Ishikawa (cell line): ENCODE measurements around the gene HS2ST1.

Source experiments
- CEBPB ChIP-seq: IDR thresholded peaks from 2 replicates; pipeline ENCODE4 v1.6.1; 2012
- CREB1 ChIP-seq: IDR thresholded peaks from 2 replicates; pipeline ENCODE4 v1.6.1; 2012; ENCODE audit warnings: low read depth
- EGR1 ChIP-seq: IDR thresholded peaks from 2 replicates; pipeline ENCODE4 v1.6.1; 2012
- EP300 ChIP-seq: IDR thresholded peaks from 2 replicates; pipeline ENCODE4 v1.6.1; 2012; ENCODE audit warnings: borderline replicate concordance
- FOXM1 ChIP-seq: IDR thresholded peaks from 2 replicates; pipeline ENCODE4 v1.6.1; 2012; ENCODE audit warnings: low read depth, borderline replicate concordance
- NFIC ChIP-seq: IDR thresholded peaks from 2 replicates; pipeline ENCODE4 v1.6.1; 2012
- RAD21 ChIP-seq: IDR thresholded peaks from 2 replicates; pipeline ENCODE4 v1.6.1; 2012; ENCODE audit warnings: low read depth
- TAF1 ChIP-seq: IDR thresholded peaks from 2 replicates; pipeline ENCODE4 v1.6.1; 2012; ENCODE audit warnings: low read depth, mild to moderate bottlenecking
- TCF12 ChIP-seq: IDR thresholded peaks from 2 replicates; pipeline ENCODE4 v1.6.1; 2012; ENCODE audit warnings: low read depth
- TEAD4 ChIP-seq: IDR thresholded peaks from 2 replicates; pipeline ENCODE4 v1.6.1; 2012
- YY1 ChIP-seq: IDR thresholded peaks from 2 replicates; pipeline ENCODE4 v1.6.1; 2012; ENCODE audit warnings: low read depth
- ZBTB7A ChIP-seq: IDR thresholded peaks from 2 replicates; pipeline ENCODE4 v1.6.1; 2012; ENCODE audit warnings: low read depth
- TF ChIP-seq, protein P1 (sequence below): IDR thresholded peaks from 2 replicates; pipeline ENCODE4 v1.6.1; 2012; ENCODE audit warnings: low read depth, mild to moderate bottlenecking
- TF ChIP-seq, protein P2 (sequence below): IDR thresholded peaks from 2 replicates; pipeline ENCODE4 v1.6.1; 2012
- TF ChIP-seq, protein P3 (sequence below): IDR thresholded peaks from 2 replicates; pipeline ENCODE4 v1.6.1; 2012

The HS2ST1 gene

DNA sequence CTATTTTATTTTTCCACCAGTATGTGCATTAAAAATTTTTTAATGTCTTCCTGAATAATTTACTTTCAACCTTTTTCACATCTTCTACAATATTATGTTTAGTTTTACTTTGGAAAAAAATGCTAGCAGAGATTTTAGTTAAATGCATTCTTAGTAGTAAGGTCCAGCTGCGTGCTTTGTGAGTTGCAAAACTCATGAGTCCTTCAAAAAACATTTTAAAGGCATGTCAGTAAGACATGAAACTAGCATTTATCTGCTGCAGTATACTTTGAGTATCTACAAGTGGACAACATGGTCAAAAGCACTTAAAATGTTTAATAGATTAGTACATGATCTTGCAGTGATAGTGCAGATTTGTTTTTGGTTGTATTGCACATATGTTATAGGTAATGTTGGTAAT lies 139.0 kb downstream of the HS2ST1 start:
- TF ChIP-seq TEAD4 (no peak), FOXM1 (no peak), TAF1 (no peak), ZBTB7A (no peak), EGR1 (no peak), RAD21 (no peak), TCF12 (no peak), YY1 (no peak), NFIC (no peak), EP300 (no peak), CEBPB (no peak), CREB1 (no peak)
- TF ChIP-seq, protein P1, sequence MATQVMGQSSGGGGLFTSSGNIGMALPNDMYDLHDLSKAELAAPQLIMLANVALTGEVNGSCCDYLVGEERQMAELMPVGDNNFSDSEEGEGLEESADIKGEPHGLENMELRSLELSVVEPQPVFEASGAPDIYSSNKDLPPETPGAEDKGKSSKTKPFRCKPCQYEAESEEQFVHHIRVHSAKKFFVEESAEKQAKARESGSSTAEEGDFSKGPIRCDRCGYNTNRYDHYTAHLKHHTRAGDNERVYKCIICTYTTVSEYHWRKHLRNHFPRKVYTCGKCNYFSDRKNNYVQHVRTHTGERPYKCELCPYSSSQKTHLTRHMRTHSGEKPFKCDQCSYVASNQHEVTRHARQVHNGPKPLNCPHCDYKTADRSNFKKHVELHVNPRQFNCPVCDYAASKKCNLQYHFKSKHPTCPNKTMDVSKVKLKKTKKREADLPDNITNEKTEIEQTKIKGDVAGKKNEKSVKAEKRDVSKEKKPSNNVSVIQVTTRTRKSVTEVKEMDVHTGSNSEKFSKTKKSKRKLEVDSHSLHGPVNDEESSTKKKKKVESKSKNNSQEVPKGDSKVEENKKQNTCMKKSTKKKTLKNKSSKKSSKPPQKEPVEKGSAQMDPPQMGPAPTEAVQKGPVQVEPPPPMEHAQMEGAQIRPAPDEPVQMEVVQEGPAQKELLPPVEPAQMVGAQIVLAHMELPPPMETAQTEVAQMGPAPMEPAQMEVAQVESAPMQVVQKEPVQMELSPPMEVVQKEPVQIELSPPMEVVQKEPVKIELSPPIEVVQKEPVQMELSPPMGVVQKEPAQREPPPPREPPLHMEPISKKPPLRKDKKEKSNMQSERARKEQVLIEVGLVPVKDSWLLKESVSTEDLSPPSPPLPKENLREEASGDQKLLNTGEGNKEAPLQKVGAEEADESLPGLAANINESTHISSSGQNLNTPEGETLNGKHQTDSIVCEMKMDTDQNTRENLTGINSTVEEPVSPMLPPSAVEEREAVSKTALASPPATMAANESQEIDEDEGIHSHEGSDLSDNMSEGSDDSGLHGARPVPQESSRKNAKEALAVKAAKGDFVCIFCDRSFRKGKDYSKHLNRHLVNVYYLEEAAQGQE, result no peak
- TF ChIP-seq, protein P2, sequence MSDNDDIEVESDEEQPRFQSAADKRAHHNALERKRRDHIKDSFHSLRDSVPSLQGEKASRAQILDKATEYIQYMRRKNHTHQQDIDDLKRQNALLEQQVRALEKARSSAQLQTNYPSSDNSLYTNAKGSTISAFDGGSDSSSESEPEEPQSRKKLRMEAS, result no peak
- TF ChIP-seq, protein P3, sequence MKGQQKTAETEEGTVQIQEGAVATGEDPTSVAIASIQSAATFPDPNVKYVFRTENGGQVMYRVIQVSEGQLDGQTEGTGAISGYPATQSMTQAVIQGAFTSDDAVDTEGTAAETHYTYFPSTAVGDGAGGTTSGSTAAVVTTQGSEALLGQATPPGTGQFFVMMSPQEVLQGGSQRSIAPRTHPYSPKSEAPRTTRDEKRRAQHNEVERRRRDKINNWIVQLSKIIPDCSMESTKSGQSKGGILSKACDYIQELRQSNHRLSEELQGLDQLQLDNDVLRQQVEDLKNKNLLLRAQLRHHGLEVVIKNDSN, result no peak

DNA sequence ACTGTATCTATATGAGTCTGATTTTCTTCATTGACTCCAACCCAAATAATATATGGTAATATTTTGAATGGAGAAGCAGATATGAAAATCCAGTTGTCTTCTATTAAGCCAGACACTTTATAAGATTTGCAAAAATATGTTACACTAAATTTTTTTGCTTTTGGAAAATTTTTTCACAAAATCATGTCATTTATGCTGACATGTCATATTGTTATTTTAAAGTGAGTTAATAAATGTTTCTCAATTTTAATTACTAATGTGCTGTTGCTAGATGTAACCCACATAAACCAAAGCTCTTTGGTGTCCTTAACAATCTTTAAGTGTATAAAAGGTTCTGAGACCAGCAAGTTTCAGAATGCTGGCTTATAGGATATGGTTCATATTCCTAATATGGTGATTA lies 142.5 kb downstream of the HS2ST1 start:
- TF ChIP-seq, protein P3, result no peak
- TF ChIP-seq TCF12, result no peak
- TF ChIP-seq, protein P1, result no peak
- TF ChIP-seq EP300, result no peak
- TF ChIP-seq YY1, result no peak

DNA sequence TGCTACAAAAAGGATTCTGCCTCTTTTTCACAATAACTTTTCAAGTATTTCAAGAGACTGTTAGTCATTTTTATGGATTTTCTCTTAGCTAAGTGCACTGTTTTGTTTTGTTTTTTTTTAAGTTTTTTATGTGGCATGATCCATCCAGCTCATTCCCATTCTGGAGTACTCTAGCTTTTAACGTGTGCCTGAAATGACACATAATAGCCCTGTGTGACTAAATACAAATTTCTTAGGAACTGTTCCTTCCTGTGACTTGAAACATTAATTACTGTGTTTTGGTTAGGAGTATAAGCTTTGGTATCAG lies 143.9 kb downstream of the HS2ST1 start:
- TF ChIP-seq, protein P1, result no peak
- TF ChIP-seq TCF12 (no peak), CEBPB (no peak), NFIC (no peak), TAF1 (no peak), FOXM1 (no peak), EP300 (no peak), CREB1 (no peak), RAD21 (no peak), TEAD4 (no peak), EGR1 (no peak), YY1 (no peak), ZBTB7A (no peak)
- TF ChIP-seq, protein P2, result no peak
- TF ChIP-seq, protein P3, result no peak

DNA sequence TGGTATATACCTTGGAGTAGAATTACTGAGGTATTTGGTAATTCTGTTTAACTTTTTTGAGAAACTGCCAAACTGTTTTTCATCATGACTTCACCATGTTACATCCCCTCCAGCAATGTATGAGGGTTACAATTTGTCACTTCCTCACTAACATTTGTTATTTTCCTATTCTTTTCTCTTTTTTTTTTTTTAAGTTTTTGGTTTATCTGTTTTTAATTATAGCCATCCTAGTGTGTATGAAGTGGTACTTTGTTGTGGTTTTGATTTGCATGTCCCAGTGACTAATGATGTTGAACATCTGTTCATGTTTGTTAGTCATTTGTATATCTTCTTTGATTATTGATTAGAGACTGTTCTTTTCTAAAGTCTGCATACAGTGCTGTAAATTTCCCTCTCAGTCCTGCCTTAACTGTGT lies 147.3 kb downstream of the HS2ST1 start:
- TF ChIP-seq FOXM1, result no peak
- TF ChIP-seq, protein P2, result no peak
- no peak for TF ChIP-seq TCF12
- TF ChIP-seq EP300, result no peak
- TF ChIP-seq YY1, result no peak
- no peak for TF ChIP-seq TAF1
- no peak for TF ChIP-seq EGR1
- TF ChIP-seq, protein P1, result no peak
- no peak for TF ChIP-seq CREB1
